ENCODE measurements around the gene NTNG1. TPM values are rescaled to one million over a fixed set of nuclear protein-coding genes. Genes with fewer than 3 reads are reported as not detected.
"Not testable (repeated sequence)": the region's sequence is repeated elsewhere in the genome, so short reads cannot be mapped to it uniquely, and the experiment has no call there.

Gene NTNG1
- total RNA-seq, 1 donor from 2014 or later: 0.57 TPM

- DNase-seq (no peak), ATAC-seq (no peak)
- intact Hi-C loops (cut with micrococcal nuclease): no loop called here
Observed at GRCh38 chr1:107184888-107185287, 44.0 kb downstream of the NTNG1 start.

GRCh38 chr1:107187399-107187798, 46.6 kb downstream of the NTNG1 start:
- DNase-seq: no peak
- intact Hi-C loops (cut with micrococcal nuclease): no loop called here

GRCh38 chr1:107188160-107188559, 47.3 kb downstream of the NTNG1 start:
- DNase-seq: no peak
- ATAC-seq: no peak
- intact Hi-C loops (cut with micrococcal nuclease): no loop called here

More at GRCh38 chr1:107187399-107187798, 46.6 kb downstream of the NTNG1 start:
- ATAC-seq: no peak

- intact Hi-C loops (cut with micrococcal nuclease): no loop called here
- ATAC-seq (no peak), DNase-seq (no peak)
Observed at GRCh38 chr1:107194380-107194779, 53.5 kb downstream of the NTNG1 start.

- no peak for ATAC-seq
- intact Hi-C loops (cut with micrococcal nuclease): no loop called here
Observed at GRCh38 chr1:107195476-107195875, 54.6 kb downstream of the NTNG1 start.

GRCh38 chr1:107196973-107197562, 56.2 kb downstream of the NTNG1 start:
- no peak for DNase-seq
- intact Hi-C loops (cut with micrococcal nuclease): no loop called here
- ATAC-seq: no peak

More at GRCh38 chr1:107195476-107195875, 54.6 kb downstream of the NTNG1 start:
- no peak for DNase-seq

GRCh38 chr1:107198561-107198960, 57.7 kb downstream of the NTNG1 start:
- no peak for DNase-seq
- ATAC-seq: no peak
- intact Hi-C loops (cut with micrococcal nuclease): no loop called here

GRCh38 chr1:107200631-107201030, 59.8 kb downstream of the NTNG1 start:
- ATAC-seq (no peak), DNase-seq (no peak)
- intact Hi-C loops (cut with micrococcal nuclease): no loop called here

GRCh38 chr1:107202007-107202406, 61.2 kb downstream of the NTNG1 start:
- intact Hi-C loops (cut with micrococcal nuclease): no loop called here
- no peak for ATAC-seq

GRCh38 chr1:107213225-107213624, 72.4 kb downstream of the NTNG1 start:
- intact Hi-C loops (cut with micrococcal nuclease): no loop called here
- no peak for ATAC-seq
- DNase-seq: no peak

More at GRCh38 chr1:107202007-107202406, 61.2 kb downstream of the NTNG1 start:
- DNase-seq: no peak

GRCh38 chr1:107220036-107220435, 79.2 kb downstream of the NTNG1 start:
- no peak for ATAC-seq
- no peak for DNase-seq
- intact Hi-C loops (cut with micrococcal nuclease): no loop called here

GRCh38 chr1:107225706-107226105, 84.9 kb downstream of the NTNG1 start:
- intact Hi-C loops (cut with micrococcal nuclease): no loop called here
- DNase-seq (no peak), ATAC-seq (no peak)

GRCh38 chr1:107228704-107229371, 88.0 kb downstream of the NTNG1 start:
- intact Hi-C loops (cut with micrococcal nuclease): no loop called here
- DNase-seq: no peak
- ATAC-seq: no peak

GRCh38 chr1:107229711-107230110, 88.9 kb downstream of the NTNG1 start:
- intact Hi-C loops (cut with micrococcal nuclease): no loop called here
- DNase-seq (no peak), ATAC-seq (no peak)

GRCh38 chr1:107230121-107230520, 89.3 kb downstream of the NTNG1 start:
- DNase-seq: no peak
- intact Hi-C loops (cut with micrococcal nuclease): no loop called here
- no peak for ATAC-seq

GRCh38 chr1:107231291-107231690, 90.5 kb downstream of the NTNG1 start:
- DNase-seq (no peak), ATAC-seq (no peak)
- intact Hi-C loops (cut with micrococcal nuclease): no loop called here

GRCh38 chr1:107232426-107232825, 91.6 kb downstream of the NTNG1 start:
- no peak for DNase-seq
- no peak for ATAC-seq
- intact Hi-C loops (cut with micrococcal nuclease): no loop called here

- DNase-seq; intact Hi-C loops (cut with micrococcal nuclease); ATAC-seq: not testable (repeated sequence)
Observed at GRCh38 chr1:107236760-107237159, 95.9 kb downstream of the NTNG1 start.

GRCh38 chr1:107243461-107243860, 102.6 kb downstream of the NTNG1 start:
- no peak for DNase-seq
- intact Hi-C loops (cut with micrococcal nuclease): no loop called here
- ATAC-seq: no peak

- intact Hi-C loops (cut with micrococcal nuclease): no loop called here
- no peak for ATAC-seq
- no peak for DNase-seq
Observed at GRCh38 chr1:107244709-107245500, 104.1 kb downstream of the NTNG1 start.
